ENCODE measurements around the gene UBE2M.

UBE2M gene

GRCh38 chr19:58538257-58539168 is 19.9 kb downstream of the UBE2M start:
- DNase-seq, result peak in 1 of 5 experiments; percentile 56

DNA sequence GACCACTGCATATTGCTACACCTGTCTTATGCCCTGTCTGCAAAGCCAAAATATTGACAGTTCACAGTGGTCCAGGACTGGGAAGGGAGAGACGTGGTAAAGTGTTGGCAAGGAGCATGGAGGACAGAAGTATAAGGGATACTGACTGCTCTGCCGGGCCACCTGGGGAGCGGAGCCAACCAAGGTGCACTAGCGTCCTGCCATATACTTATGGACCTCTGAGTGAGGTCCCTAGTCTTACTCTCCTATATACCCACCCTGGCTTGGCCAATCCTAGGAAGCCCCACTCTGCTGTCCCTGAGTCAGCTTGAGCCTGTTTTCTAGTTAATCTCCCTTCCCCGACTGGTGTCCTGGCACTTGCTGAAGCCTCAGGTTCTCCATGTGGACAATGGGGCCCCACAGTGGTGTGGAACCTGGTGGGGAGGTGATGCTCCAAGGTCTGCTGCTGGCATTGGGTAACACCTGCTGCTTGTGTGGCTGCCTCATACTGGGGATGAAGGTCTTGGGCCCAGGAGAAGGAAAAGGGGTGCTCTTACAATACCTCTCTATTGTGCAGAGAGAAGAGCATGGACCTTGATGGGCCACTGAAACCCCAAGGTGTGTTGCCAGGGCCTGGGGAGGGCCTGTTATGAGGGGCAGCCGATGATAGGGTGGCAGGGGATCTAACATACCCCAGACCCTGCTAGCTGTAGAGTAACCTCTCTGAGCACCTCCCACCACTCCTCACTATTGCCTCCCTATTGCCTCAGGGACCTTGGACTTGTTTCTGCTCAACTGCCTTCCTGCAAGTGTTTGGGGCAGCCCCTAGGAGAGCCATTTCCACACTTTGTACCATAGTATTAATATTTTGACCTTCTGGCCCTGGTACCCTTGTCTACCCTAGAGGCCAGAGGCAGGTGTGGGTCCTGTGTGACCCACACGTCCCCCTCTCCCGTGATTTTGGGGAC is 21.3 kb downstream of the UBE2M start:
- DNase-seq, result no peak

DNA sequence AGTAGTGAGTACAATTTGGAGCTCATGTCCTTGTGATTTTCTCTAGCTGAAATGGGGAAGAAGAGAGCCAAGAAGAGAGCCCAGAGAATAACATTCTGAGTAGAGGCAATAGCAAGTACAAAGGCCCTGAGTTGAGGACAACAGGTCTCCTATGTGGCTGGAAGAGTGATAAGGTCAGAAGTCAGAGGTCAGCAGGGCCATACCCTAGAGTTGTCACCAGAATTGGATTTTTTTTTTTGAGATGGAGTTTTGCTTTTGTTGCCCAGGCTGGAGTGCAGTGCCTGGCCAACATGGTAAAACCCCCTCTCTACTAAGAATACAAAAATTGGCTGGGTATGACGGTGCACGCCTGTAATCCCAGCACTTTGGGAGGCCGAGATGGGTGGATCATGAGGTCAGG is 22.6 kb downstream of the UBE2M start:
- DNase-seq, result no peak

DNA sequence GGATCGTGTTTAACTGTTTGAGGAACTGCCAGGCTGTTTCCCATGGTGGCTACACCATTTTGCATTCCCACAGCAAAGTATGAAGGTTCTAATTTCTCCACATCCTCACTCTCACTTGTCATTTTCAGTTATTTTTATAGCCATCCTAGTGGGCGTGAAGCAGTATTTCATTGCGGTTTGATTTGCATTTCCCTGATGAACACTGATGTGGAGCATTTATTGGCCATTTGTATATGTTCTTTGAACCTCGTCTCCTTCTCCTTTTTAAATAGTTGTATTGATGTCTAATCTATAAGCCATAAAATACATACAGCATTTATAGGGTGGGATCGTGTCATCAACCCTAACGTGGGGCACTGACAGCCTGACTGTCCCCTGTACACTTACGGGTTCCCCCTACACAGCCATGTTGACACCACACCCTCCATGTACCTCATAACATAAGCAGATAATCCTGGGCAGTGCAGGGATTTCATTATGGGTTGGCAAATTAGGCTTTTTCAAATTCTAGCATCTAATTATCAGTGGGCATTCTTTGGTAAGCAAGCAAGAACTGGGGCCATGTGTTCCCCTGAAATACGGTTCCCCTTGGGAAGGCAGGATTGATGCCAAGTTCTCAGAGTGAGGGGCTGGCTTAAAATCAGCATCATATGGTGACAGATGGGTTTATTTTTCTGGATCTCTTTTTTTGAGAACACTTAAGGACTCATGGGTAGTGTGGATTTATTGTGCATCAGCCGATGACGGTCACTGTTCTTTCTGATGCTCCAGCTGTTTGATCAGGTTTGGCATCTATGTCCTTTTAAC is 27.2 kb downstream of the UBE2M start:
- no peak for DNase-seq

DNA sequence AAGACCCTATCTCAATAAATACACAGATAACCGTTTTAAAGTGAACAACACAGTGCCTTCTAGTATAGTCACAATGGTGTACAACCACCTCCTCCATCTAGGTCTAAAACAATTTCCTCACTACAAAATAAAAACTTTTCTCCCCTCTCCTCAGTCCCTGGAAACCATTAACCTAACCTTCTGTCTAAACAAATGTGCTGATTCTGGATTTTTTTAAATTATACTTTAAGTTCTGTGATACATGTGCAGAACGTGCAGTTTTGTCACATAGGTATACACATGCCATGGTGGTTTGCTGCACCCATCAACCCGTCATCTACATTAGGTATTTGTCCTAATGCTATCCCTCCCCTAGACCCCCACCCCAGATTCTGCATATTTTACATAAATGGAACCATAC is 29.0 kb downstream of the UBE2M start:
- no peak for DNase-seq

GRCh38 chr19:58522709-58523108 is 35.7 kb downstream of the UBE2M start:
- no peak for DNase-seq

GRCh38 chr19:58521651-58522050 is 36.8 kb downstream of the UBE2M start:
- no peak for DNase-seq

DNA sequence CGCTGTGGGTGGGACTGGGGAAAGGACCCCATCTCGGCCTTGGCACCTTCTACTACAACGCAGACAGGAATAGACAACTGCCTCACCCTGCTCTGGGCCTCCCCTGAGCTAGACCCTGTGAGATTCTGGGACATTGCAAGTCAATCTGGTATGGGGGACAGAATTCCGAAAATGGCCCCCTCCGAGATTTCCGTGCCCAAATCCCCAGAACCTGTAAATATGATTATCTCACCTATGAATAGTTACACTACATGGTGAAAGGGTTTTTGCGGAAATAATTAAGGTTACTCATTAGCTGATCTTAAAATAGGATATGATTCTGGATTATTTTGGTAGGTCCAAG is 38.2 kb downstream of the UBE2M start:
- DNase-seq, result no peak

- DNase-seq, result peak; percentile 82 to 97 (median 84)
Measured at GRCh38 chr19:58519355-58520256, 38.8 kb downstream of the UBE2M start, which contains the start of gene ZBTB45. Gene ZBTB45, minus strand, starts transcription at chr19:58519810. Its CDS starts 2,137 bp downstream, at chr19:58517673.

DNA sequence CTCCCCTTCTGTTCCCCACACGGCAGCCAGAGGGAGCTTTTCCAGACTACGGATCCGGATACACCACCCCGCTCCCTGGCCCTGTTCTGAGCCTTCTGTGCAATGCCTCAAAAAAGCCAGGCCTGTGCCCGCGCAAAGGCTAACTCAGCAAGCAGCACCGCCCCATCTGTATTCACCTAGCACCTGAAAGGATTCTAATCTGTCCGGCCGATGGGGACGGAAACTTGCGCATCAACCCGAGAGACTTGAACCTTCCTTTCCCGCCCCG is 39.4 kb downstream of the UBE2M start:
- DNase-seq, result peak in 4 of 5 experiments; percentile 26 to 71 (median 36)

DNA sequence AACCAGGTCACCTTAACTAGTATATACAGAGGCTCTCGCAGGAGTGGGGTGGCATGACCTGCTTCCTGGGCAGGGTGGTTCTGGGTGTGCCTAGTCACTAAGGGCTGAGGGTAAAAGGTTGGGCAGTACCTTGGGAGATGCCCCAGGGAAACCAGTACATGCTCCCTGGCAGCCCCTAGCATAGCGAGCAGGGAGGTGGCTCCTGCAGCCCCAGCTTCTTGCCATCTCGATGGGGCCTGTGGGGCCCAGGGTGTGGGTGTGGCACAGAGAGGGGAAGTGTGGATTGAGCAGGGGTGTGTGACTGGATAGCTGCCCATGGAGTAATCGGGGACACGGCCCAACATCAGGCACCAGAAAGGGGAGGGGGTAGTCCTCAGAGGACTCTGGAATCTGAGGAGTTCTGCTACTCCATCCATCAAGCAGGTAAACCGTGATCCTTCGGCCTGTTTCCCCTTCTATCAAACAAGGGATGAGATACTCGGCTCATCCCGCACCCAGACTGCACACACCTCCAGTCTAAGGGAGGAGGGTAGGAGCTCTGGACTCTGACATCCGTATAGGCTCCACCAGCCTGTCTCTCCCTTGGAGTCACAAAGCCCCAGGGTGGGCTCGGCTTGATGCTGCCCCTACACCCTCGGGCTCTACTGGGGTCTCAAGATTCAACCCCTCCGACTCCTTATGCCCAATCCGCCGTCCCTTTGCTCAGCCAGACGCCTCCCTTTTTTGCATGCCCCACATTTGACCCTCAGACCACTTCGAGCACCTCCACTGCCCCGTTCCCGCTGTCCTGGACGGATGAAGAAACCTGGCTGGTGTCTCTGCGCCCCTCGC is 39.9 kb downstream of the UBE2M start:
- DNase-seq, result peak in 1 of 5 experiments; percentile 32

DNA sequence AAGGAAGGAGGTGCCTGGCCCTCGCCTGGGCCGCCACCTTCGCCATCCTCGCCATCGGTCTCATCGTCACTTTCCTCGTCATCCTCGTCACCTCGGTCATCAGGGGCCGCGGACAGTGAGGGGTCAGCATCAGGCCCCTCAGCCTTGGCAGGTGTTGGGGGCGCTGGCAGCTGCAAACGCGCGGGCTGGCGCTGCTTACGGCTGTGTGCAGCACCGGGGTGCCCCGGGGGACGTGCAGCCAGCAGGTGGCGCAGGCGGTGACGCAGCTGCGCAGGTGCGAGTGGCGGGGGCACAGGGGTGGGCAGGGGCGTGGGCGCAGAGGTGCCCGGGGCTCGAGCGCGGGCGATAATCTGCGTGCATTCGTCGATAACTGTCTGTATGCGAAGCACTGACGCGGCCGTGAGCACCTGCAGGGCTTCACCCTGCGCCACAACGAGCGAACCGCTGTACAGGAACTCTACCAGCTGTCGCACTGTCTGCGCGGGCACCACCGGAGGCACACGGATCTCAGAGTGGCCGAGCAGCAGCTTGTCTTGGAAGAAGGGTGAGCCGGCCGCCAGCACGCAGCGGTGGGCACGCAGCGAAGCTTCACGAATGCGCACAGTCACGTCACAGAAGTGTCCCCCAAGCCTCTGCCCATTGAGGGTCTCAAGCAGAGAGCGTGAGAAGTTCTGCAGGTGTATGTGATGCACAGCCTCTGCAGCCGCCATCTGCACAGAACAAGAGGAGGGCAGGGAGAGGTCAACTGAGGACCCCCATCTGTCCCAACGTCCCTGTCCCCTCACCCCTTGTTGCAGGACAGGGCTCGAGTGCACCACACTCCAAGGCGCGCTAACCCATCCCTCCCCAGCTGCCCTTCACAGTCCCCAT is 41.2 kb downstream of the UBE2M start:
- DNase-seq, result no peak

DNA sequence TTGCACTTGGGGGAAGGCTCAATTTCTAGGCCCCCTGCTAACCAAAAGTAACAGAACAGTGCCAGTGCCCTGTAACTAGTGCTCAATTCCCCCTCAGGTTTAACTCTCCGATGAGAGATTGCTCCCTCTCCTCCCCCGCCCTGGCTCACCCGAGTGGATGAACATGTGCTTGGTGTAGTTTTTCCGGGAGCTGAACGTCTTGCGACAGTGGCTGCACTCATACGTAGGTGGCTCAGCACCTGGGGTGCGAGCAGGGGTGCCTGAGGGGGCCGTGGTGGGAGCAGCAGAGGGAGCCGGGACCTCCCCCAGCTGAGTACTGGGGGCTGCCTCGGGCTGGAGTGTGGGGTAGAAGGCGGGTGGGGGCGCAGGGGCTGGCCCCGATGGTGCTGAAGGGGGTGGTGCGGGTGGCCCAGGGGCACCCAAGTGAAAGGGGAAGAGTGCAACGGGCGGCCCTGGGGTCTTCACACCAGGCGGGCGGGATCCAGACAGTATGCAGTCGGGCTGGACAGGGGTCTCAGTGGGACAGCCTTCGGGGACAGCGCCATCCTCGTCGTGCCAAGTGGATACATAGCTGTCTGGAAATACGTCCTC is 42.1 kb downstream of the UBE2M start:
- DNase-seq, result no peak

DNA sequence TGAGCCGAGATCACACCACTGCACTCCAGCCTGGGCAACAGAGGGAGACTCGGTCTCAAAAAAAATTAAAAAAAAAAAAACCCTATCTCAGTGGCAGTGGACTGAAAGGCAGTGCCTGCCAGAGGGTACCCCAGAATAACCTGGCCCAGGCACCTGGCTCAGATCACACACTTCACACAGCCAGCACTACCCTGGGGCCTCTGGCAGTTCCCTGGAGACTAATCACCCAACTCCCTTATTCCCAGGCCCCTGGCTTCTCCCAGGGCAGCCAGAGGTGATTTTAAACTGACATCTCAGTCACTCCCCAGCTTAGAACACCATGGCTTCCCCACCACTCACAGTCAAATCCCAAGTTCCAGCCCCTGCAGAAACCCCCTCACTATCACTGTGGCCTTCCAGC is 43.2 kb downstream of the UBE2M start:
- no peak for DNase-seq

- DNase-seq, result no peak
Measured at GRCh38 chr19:58514564-58515022, 43.8 kb downstream of the UBE2M start.

GRCh38 chr19:58513694-58514563 is 44.5 kb downstream of the UBE2M start:
- DNase-seq, result peak; percentile 87 to 98 (median 90)

DNA sequence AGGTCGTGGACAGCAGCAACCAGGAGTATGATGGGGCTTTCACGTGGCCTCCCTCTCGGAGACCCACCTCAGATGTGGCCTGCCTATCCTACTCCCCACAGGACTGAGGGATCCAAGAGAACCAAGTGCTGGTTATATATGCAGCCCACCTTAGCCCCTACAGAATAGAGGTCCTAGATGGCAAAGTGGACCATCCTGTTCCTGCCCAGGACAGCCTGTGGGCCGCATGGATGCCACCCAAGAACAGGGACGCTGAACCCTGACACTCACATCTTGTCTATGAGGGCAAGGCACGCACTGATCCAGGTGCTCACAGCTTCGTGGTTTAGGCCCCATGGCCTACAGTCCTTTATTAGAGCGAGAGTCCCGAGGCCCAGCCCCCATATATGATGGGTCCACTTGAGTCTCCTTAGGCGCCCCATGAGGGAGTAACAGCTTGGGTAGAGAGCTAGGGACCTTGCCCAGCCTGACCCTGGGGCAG is 45.2 kb downstream of the UBE2M start:
- DNase-seq, result no peak
